ENCODE measurements around the gene CHSY1. TPM values are rescaled to one million over a fixed set of nuclear protein-coding genes. Genes with fewer than 3 reads are reported as not detected.
"Not testable (repeated sequence)": the region's sequence is repeated elsewhere in the genome, so short reads cannot be mapped to it uniquely, and the experiment has no call there.

The CHSY1 gene
- total RNA-seq, 4 donors from 2014 or later = 13.3 to 31.6 (median 19.6) TPM

GRCh38 chr15:101126618-101127505, 125.0 kb downstream of the CHSY1 start:
- no peak for TF ChIP-seq EP300 (IDR thresholded peaks at IDR 0.05)
- no peak for TF ChIP-seq CTCF (IDR thresholded peaks at IDR 0.05)
- no peak for TF ChIP-seq POLR2A (IDR thresholded peaks at IDR 0.05; ENCODE audit: low read depth)
- TF ChIP-seq POLR2AphosphoS5 (IDR thresholded peaks at IDR 0.05) = no peak
- Histone ChIP-seq H3K27ac (replicated peaks in 1 of 4) (peak overlapping the region; percentile 72 to 82 (median 78)), H3K9me3 (no peaks in the 10 kb centered on the region), H3K27me3 (no peaks in the 10 kb centered on the region), H3K4me3 (no peak overlapping the region), H3K4me1 (peaks cover 26 to 35% (median 28%) of the 10 kb centered on the region in 4 donors), H3K36me3 (no peaks in the 10 kb centered on the region)
- 65% methylated on average over 11 of the region's 11 CpGs for WGBS
- no peak for DNase-seq (ENCODE audit: extremely low spot score)
- intact Hi-C loops (cut with DNase I) = loop anchor here (2.0 kb wide), 1 partner anchor 124 kb away; no protein-coding TSS in a partner anchor

- not testable (repeated sequence) for H3K27me3 ChIP-seq; H3K36me3 ChIP-seq; H3K4me3 ChIP-seq; DNase-seq (ENCODE audit: extremely low spot score); H3K9me3 ChIP-seq
- WGBS = 89% methylated on average over 12 of the region's 13 CpGs
- intact Hi-C loops (cut with DNase I) = loop anchor here (2.0 kb wide), 1 partner anchor 125 kb away; no protein-coding TSS in a partner anchor
- Histone ChIP-seq H3K27ac (replicated peaks in 1 of 4) (peak overlapping the region in 1 of 4 donors; percentile 82), H3K4me1 (peaks cover 32 to 44% (median 37%) of the 10 kb centered on the region in 4 donors)
Observed at GRCh38 chr15:101125881-101126428, 125.9 kb downstream of the CHSY1 start.

Other genes with a start within 250 kb of the CHSY1 start
- gene SELENOS, start 25.4 kb upstream of the CHSY1 start, total RNA-seq = 10 to 100 TPM; 47.3 to 75.4 (median 59.8) TPM
- 10 to 100 TPM; 19.9 to 35.7 (median 25.2) TPM for gene SNRPA1, start 43.2 kb upstream of the CHSY1 start, total RNA-seq
- gene PCSK6, start 237.7 kb upstream of the CHSY1 start, total RNA-seq = 10 to 100 TPM; 13.6 to 24.1 (median 15.3) TPM